NCI-H1436 treated with DMSO at 0.1 percent for 48 hours (cell line): ENCODE data around the gene RAPGEF1.

Experiments used
- DNase-seq: peaks from one replicate; lab custom pipeline; 2025; lab: John Stamatoyannopoulos, UW

RAPGEF1 gene

GRCh38 chr9:131650254-131650653 lies 89.6 kb downstream of the RAPGEF1 start:
- no peak for DNase-seq

- DNase-seq: no peak
Measured at GRCh38 chr9:131649646-131650045, 90.2 kb downstream of the RAPGEF1 start.

- no peak for DNase-seq
Measured at GRCh38 chr9:131645078-131645776, 94.6 kb downstream of the RAPGEF1 start.

- no peak for DNase-seq
Measured at GRCh38 chr9:131642496-131643083, 97.3 kb downstream of the RAPGEF1 start.

GRCh38 chr9:131641618-131642495 lies 98.0 kb downstream of the RAPGEF1 start:
- DNase-seq: no peak

- no peak for DNase-seq
Measured at GRCh38 chr9:131640438-131641137, 99.3 kb downstream of the RAPGEF1 start.

- DNase-seq: no peak
Measured at GRCh38 chr9:131639769-131640437, 100.0 kb downstream of the RAPGEF1 start.

GRCh38 chr9:131636593-131636992 lies 103.3 kb downstream of the RAPGEF1 start:
- no peak for DNase-seq

- no peak for DNase-seq
Measured at GRCh38 chr9:131635892-131636291, 104.0 kb downstream of the RAPGEF1 start.

GRCh38 chr9:131635285-131635684 lies 104.6 kb downstream of the RAPGEF1 start:
- no peak for DNase-seq

- no peak for DNase-seq
Measured at GRCh38 chr9:131633491-131634031, 106.3 kb downstream of the RAPGEF1 start.

GRCh38 chr9:131631306-131631705 lies 108.6 kb downstream of the RAPGEF1 start:
- DNase-seq: no peak

GRCh38 chr9:131630205-131630831 lies 109.6 kb downstream of the RAPGEF1 start:
- DNase-seq: no peak

GRCh38 chr9:131629825-131630204 lies 110.1 kb downstream of the RAPGEF1 start:
- no peak for DNase-seq

GRCh38 chr9:131629226-131629500 lies 110.7 kb downstream of the RAPGEF1 start:
- DNase-seq: no peak

- DNase-seq: no peak
Measured at GRCh38 chr9:131628459-131629225, 111.2 kb downstream of the RAPGEF1 start.

- no peak for DNase-seq
Measured at GRCh38 chr9:131627648-131628458, 112.0 kb downstream of the RAPGEF1 start.

GRCh38 chr9:131627326-131627647 lies 112.6 kb downstream of the RAPGEF1 start:
- no peak for DNase-seq

GRCh38 chr9:131625790-131626670 lies 113.8 kb downstream of the RAPGEF1 start:
- no peak for DNase-seq
